Effector memory CD8-positive, alpha-beta T cell (primary cell): Measurements from ENCODE around the gene TEX51.

Experiments
- ATAC-seq: fragments of 150-1000 bp; cut with Tn5 transposase; replicated peaks from 2 replicates; pipeline ENCODE4 v1.10.0; 2021; ENCODE audit warnings: mild to moderate bottlenecking, moderate library complexity
- DNase-seq, 3 experiments: peaks; one replicate each; pipeline ENCODE4 v3.0.0; 2021
- H3K27ac Mint-ChIP-seq, 2 donors: one replicate each; pipeline ENCODE4 v1.8.0; 2022; ENCODE audit warnings: mild to moderate bottlenecking in 2 of 2, mixed read lengths in 2 of 2, moderate library complexity in 2 of 2
- H3K27me3 Mint-ChIP-seq, 2 donors: one replicate each; pipeline ENCODE4 v1.8.0; 2022; ENCODE audit warnings: mixed read lengths in 2 of 2
- H3K36me3 Mint-ChIP-seq: one replicate; pipeline ENCODE4 v1.8.0; 2022; ENCODE audit warnings: mild to moderate bottlenecking, moderate library complexity, mixed read lengths; ENCODE audit not compliant: insufficient read depth
- H3K4me1 Mint-ChIP-seq, 2 donors: one replicate each; pipeline ENCODE4 v1.8.0; 2022; ENCODE audit warnings: low read depth in 2 of 2, mixed read lengths in 2 of 2
- H3K4me3 Mint-ChIP-seq, 2 donors: one replicate each; pipeline ENCODE4 v1.8.0; 2022; ENCODE audit warnings: mild to moderate bottlenecking in 2 of 2, mixed read lengths in 2 of 2, moderate library complexity in 2 of 2
- H3K9me3 Mint-ChIP-seq, 2 donors: one replicate each; pipeline ENCODE4 v1.8.0; 2022; ENCODE audit warnings: mixed read lengths in 2 of 2

The TEX51 gene

DNA sequence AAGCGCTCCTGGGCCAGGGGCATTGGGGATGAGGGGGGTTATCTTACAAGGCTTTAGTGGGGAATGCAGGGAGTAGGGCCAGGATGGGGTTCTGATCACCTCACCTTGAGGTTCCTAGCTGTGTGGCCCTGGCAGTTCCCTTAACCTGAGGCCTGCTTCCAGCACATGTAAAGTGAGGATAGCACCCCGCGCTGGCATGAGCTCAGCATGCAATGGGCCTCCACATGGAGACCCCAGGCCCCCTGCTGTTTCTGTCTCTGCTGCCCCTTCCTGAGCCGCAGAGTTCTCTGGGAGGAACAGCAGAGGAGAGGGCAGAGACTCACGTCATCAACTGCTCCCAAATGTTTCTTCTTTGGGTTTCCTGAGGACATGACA, 8.6 kb upstream of the TEX51 start:
- ATAC-seq (no peak), DNase-seq (no peak)
- no peak overlapping the region for H3K27ac Mint-ChIP-seq
- H3K4me1 Mint-ChIP-seq, result peaks cover 7 to 8% of the 10 kb centered on the region in 2 donors
- H3K36me3 Mint-ChIP-seq, result peaks cover 4% of the 10 kb centered on the region
- H3K9me3 Mint-ChIP-seq, result no peaks in the 10 kb centered on the region
- H3K4me3 Mint-ChIP-seq, result no peak overlapping the region
- peaks cover 43 to 61% of the 10 kb centered on the region in 2 donors for H3K27me3 Mint-ChIP-seq

DNA sequence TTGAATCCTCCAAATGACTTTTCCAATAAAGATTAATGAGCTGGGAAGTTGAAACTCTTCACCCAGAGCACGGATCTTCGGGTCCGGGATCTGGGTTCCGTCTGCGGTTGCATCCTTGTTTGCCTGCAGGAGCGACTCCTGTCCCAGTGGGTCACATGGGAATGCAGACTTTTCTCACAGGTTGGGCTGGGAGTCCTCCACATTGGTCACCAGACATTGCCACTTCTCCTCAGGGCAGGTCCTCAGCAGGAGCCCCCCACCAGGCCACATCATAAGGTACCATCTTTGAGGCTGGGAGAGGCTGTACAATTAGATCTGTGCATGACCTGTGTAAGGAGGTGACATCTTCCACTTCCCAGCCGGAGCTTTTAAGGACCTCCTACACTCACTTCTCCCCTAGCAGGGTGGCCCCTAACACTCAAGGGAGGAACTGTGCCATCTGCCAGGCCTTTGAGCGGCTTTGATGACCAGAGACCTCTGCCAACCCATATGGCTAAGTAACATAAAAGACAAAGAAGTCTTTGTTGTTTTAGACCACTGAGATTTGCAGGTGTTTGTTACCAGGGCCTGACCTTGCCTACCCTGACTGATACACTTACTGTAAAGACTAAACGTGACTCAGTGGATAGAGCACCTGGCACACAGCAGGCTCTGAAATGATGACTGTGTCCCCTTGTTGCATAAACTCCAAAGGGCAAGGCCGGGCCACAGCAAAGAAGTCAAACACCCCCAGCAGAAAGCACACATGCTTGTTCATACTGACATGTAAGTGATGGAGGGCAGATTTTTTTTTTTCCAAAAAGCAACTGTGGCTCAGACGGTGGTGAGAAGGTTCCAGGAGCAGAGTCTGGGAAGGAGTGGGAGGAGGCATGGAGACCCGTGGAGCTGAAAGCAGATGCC, 7.9 kb upstream of the TEX51 start:
- H3K4me1 Mint-ChIP-seq, result peaks cover 7 to 8% of the 10 kb centered on the region in 2 donors
- no peak overlapping the region for H3K4me3 Mint-ChIP-seq
- peaks cover 4% of the 10 kb centered on the region for H3K36me3 Mint-ChIP-seq
- H3K9me3 Mint-ChIP-seq, result no peaks in the 10 kb centered on the region
- H3K27ac Mint-ChIP-seq, result no peak overlapping the region
- DNase-seq, result no peak
- ATAC-seq, result no peak
- peaks cover 43 to 56% of the 10 kb centered on the region in 2 donors for H3K27me3 Mint-ChIP-seq

DNA sequence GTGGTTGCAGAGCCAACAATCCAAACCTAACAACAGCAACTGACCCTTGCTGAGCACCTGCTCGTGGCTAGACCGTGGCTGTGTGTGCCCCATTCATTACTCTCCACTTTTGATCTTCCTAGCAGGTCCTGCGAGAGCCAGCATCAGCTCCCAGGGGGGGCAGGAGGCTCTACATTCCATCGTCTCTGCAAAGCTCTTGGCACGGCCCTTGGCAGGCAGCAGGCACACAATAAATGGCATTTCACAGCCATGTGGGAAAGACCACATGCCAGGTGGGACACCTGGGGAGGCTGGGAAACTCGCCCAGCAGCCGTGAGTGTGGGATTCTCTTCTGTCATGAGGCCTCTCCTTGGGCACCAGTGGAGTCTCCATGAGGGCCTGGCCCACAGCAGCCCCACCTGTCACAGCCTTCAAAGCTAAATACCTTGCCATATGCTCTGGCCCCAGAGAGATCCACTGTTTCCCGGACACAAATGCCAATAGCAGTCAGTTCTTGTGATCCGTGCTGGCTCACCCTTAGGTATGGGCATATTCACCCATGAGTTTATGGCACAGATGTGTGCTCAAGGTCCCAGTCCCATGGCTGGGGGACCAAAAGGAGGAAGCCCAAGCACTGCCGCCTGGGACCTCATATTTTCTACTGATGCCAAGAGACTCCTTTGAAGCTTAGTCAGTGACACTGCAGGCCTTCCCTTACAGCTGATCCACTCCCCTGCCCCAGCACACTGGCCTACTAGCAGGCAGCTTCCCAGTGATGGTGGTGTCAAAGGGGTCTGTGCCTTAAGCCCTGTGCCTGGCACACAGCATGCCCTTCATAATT, 6.8 kb upstream of the TEX51 start:
- Mint-ChIP-seq H3K4me3 (no peak overlapping the region), H3K27me3 (peaks cover 37 to 45% of the 10 kb centered on the region in 2 donors), H3K9me3 (no peaks in the 10 kb centered on the region), H3K27ac (no peak overlapping the region), H3K4me1 (peaks cover under 1 to 3% of the 10 kb centered on the region in 2 donors), H3K36me3 (peaks cover 3% of the 10 kb centered on the region)
- DNase-seq, result no peak
- ATAC-seq, result no peak

DNA sequence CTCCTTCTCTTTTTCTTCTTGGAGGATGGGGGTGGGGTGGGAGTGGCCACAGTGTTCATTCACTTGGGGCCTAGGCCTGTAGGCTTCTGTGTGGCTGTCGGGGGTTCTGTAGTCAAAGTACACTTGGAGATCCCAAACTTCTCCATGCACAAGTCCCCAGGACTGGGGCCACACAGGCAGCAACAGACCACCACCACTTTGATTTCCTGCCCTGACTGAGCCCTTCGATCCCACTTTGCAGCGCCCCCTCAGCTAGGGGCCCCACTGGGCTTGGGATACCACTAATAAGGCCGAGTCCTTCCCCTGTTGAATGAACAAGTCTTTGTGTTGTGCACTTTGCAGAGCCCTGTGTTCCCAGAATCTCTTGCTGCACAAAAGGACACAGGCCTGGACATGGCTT, 5.5 kb upstream of the TEX51 start:
- Mint-ChIP-seq H3K27ac (no peak overlapping the region), H3K4me1 (no peaks in the 10 kb centered on the region), H3K36me3 (no peaks in the 10 kb centered on the region), H3K9me3 (peaks cover 0 to 6% of the 10 kb centered on the region in 2 donors), H3K4me3 (no peak overlapping the region), H3K27me3 (peaks cover 27 to 39% of the 10 kb centered on the region in 2 donors)
- DNase-seq (no peak), ATAC-seq (no peak)

DNA sequence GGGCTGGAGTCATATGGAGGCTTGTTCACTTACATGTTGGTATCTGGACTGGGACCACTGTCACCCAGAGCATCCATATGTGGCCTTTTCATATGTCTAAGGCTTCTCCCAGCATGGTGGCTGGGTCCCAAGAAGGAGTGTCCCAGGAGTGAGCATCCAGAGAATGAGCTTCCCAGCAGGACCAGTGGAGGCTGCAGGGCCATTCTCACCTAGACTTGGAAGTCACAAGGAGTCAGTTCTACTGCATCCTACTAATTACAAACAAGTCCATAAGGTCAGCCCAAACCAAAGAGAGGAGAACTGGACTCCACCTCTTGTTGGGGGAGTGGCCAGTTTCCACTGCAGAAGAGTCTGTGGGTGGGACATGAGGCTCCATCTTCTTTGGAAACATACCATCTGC, 5.1 kb upstream of the TEX51 start:
- Mint-ChIP-seq H3K9me3 (peaks cover 0 to 9% of the 10 kb centered on the region in 2 donors), H3K4me3 (no peak overlapping the region), H3K27ac (no peak overlapping the region), H3K36me3 (no peaks in the 10 kb centered on the region), H3K27me3 (peaks cover 24 to 39% of the 10 kb centered on the region in 2 donors), H3K4me1 (no peaks in the 10 kb centered on the region)
- ATAC-seq, result no peak
- DNase-seq, result no peak

DNA sequence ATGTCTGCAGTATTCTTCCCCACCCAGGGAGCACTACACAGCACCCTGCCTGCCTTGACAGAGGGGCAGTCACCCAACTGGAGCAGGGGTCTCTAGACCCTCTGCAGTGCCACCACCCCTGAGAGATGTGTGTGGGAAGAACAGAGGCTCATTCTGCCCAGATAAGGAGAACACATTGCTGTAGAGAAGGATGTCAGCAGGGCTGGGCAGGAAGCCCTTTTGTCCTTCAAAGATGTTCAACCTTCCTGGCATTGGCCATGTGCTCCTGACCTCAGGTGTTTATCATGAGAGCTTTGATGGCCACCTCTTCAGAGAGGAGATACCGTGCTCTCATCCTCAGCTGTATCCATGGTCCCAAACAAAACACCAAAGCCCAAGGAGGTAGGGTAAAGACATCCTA, 4.6 kb upstream of the TEX51 start:
- Mint-ChIP-seq H3K4me3 (no peak overlapping the region), H3K4me1 (no peaks in the 10 kb centered on the region), H3K9me3 (peaks cover 0 to 9% of the 10 kb centered on the region in 2 donors), H3K27me3 (peaks cover 20 to 38% of the 10 kb centered on the region in 2 donors), H3K27ac (no peak overlapping the region), H3K36me3 (no peaks in the 10 kb centered on the region)
- DNase-seq (no peak), ATAC-seq (no peak)

DNA sequence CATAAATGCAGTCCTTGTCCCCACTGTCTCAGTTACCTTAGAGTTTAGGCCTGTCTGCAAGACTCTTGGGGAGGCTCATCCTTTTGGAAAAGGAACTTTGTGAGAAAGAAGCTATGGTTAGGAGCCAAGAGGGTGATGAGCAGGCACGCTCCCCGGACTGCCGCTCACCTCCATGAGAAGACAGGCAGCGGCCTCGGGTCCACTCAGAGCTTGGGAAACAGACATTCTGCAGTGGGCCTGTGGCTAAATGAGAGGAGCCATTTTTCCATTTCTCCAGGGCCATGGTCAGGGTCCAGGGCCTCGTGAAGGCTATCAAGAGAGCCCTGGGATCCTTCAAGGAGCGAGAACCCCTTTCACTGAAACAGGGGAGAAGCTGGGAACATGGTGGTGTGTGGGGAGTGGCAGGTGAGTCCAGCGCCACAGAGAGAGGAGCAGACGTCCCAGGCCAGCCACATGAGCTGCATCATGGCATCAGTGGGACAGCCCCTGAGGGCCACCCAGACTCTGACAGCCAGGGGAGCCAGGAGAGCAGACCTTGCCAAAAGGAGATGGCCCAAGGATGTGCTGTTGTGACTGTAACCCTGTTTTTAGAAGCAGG, 4.0 kb upstream of the TEX51 start:
- no peak overlapping the region for H3K4me3 Mint-ChIP-seq
- no peak for ATAC-seq
- H3K4me1 Mint-ChIP-seq, result no peaks in the 10 kb centered on the region
- H3K9me3 Mint-ChIP-seq, result peaks cover 0 to 9% of the 10 kb centered on the region in 2 donors
- H3K27ac Mint-ChIP-seq, result no peak overlapping the region
- H3K27me3 Mint-ChIP-seq, result peaks cover 14 to 36% of the 10 kb centered on the region in 2 donors
- H3K36me3 Mint-ChIP-seq, result no peaks in the 10 kb centered on the region
- no peak for DNase-seq

DNA sequence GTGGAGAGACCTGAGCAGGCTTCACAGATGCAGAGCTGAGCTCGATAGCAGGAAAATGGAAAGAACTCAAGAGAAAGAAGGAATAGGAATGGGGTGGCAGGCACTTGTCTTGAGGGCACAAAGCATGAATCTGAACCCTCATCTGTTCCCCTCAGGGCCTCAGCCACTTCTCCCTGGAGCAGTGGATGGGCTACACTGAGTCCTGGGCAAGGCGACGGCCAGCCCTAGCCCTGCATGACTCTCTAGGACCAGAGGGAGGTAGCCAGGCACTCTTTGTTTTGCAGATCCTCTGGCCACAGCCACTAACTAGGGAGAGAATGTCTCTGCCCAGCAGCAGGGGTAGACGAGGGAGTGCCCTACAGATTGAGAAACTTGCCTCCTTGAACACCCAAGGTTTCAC, 3.4 kb upstream of the TEX51 start:
- Mint-ChIP-seq H3K9me3 (peaks cover 0 to 9% of the 10 kb centered on the region in 2 donors), H3K4me3 (no peak overlapping the region), H3K4me1 (no peaks in the 10 kb centered on the region), H3K27me3 (peaks cover 16 to 39% of the 10 kb centered on the region in 2 donors), H3K27ac (no peak overlapping the region), H3K36me3 (no peaks in the 10 kb centered on the region)
- DNase-seq (no peak), ATAC-seq (no peak)

DNA sequence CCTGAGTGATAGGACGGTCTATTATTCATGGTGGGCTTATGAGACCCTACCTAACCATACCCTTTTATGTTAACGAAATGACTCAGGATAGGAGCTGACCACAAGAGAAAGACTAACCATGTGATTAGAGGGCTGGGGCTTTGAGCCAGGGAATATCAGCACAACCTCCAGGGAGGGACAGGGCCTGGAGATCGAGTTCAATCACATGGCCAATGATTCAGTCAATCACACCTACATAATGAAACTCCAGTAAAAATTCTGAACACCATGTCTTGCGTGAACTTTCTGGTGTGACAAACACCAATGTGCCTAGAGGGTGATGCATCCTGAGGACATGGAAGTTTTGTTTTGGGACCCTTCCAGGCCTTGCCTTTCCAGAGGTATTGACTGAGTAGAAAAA, 2.2 kb upstream of the TEX51 start:
- Mint-ChIP-seq H3K27ac (no peak overlapping the region), H3K4me3 (no peak overlapping the region), H3K36me3 (peaks cover 3% of the 10 kb centered on the region), H3K4me1 (no peaks in the 10 kb centered on the region), H3K27me3 (peaks cover 20 to 39% of the 10 kb centered on the region in 2 donors), H3K9me3 (peaks cover 0 to 9% of the 10 kb centered on the region in 2 donors)
- ATAC-seq (no peak), DNase-seq (no peak)

DNA sequence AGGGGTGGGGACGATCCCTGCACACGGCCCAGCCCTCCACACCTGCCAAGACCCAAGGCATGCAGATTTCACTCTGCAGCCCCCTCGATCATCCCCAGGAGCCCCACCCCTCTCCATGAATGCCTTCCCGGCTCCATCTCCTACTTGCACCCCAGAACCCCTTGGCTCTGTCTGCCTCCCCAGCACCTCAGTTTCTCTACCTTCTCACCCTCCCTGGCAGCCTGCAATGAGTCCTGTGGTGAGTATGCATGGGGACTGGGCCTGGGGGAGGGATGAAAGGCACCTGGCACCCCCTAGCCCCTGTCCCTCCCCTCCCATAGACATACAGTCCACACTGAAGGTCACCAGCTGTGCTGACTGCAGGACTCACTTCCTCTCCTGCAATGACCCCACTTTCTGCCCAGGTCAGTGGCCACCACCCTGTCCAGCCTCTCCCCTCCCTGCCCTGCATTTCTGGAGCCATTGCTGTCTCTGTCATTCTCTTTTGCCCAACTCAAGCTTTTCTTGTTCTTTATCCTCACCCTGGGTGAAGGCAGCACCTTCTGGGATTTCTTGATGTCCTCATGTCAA, 1.0 kb downstream of the TEX51 start:
- peaks cover 3% of the 10 kb centered on the region for H3K36me3 Mint-ChIP-seq
- H3K9me3 Mint-ChIP-seq, result peaks cover 0 to 9% of the 10 kb centered on the region in 2 donors
- ATAC-seq (no peak), DNase-seq (no peak)
- peaks cover 32 to 57% of the 10 kb centered on the region in 2 donors for H3K27me3 Mint-ChIP-seq
- H3K4me3 Mint-ChIP-seq, result no peak overlapping the region
- H3K4me1 Mint-ChIP-seq, result no peaks in the 10 kb centered on the region
- no peak overlapping the region for H3K27ac Mint-ChIP-seq

DNA sequence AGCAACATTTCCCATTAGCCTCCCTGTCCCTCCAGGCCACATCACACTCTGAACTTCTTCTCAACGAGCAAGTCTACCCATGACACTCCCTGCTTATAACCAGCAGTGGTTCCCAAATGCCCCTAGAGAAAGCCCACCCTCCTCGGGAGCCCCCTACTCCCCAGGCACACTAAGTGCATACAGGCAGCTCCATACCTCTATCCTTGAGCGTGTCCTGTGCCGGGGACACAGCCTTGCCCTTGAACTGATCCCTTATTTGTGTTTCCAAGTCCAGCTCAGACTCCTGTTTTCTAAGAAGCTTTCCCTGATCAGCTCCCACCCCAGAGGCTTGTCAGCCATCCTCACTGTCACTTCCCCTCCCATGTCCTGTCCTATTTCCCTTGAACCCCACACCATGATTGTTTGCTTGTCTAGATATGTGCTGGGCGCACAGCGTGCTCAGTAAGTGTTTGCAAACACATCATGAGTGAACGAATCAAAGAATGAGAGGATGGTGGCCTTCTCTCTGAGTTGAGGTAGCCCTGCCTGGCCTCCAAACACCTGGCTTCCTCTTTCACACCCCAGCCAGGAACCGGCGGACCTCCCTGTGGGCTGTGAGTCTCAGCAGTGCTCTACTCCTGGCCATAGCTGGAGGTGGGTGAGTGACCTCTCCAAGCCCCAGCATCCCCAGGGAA, 2.1 kb downstream of the TEX51 start:
- H3K9me3 Mint-ChIP-seq, result peaks cover 0 to 9% of the 10 kb centered on the region in 2 donors
- no peak for ATAC-seq
- peaks cover 3% of the 10 kb centered on the region for H3K36me3 Mint-ChIP-seq
- no peak for DNase-seq
- peaks cover 35 to 63% of the 10 kb centered on the region in 2 donors for H3K27me3 Mint-ChIP-seq
- no peak overlapping the region for H3K27ac Mint-ChIP-seq
- H3K4me3 Mint-ChIP-seq, result no peak overlapping the region
- H3K4me1 Mint-ChIP-seq, result no peaks in the 10 kb centered on the region

DNA sequence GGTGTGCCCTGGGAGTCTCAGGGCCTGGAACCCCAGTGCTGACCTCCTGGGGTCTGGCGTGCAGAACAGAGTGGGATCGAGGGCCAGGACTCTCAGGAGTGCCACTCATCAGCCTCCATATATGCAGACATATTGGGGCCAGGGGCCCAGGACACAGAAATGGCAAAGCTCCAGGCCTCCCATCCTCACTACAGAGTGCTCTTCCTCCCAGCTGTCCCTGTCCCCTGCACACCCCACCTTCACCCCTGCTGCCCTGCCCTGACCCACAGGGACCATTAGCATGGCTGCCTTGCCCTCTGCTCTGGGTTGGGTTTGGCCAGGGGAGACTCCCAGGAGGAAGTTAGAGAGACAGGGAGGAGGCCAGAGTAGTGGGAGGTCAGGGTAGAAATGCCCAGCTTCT, 2.8 kb downstream of the TEX51 start:
- H3K4me3 Mint-ChIP-seq, result no peak overlapping the region
- peaks cover 3% of the 10 kb centered on the region for H3K36me3 Mint-ChIP-seq

More for the DNA sequence above, 2.8 kb downstream of the TEX51 start:
- H3K9me3 Mint-ChIP-seq, result peaks cover 0 to 9% of the 10 kb centered on the region in 2 donors
- H3K27me3 Mint-ChIP-seq, result peaks cover 42 to 69% of the 10 kb centered on the region in 2 donors
- DNase-seq (no peak), ATAC-seq (no peak)
- H3K4me1 Mint-ChIP-seq, result no peaks in the 10 kb centered on the region
- H3K27ac Mint-ChIP-seq, result no peak overlapping the region
